HG03135 (cell line): ENCODE data around the gene TIMM22.

Experiments used
- ATAC-seq: cut with Tn5 transposase; IDR thresholded peaks from one replicate; pipeline ENCODE4 v1.9.1; 2021; ENCODE audit warnings: mild to moderate bottlenecking, moderate library complexity; ENCODE audit not compliant: unreplicated experiment

Gene TIMM22

DNA sequence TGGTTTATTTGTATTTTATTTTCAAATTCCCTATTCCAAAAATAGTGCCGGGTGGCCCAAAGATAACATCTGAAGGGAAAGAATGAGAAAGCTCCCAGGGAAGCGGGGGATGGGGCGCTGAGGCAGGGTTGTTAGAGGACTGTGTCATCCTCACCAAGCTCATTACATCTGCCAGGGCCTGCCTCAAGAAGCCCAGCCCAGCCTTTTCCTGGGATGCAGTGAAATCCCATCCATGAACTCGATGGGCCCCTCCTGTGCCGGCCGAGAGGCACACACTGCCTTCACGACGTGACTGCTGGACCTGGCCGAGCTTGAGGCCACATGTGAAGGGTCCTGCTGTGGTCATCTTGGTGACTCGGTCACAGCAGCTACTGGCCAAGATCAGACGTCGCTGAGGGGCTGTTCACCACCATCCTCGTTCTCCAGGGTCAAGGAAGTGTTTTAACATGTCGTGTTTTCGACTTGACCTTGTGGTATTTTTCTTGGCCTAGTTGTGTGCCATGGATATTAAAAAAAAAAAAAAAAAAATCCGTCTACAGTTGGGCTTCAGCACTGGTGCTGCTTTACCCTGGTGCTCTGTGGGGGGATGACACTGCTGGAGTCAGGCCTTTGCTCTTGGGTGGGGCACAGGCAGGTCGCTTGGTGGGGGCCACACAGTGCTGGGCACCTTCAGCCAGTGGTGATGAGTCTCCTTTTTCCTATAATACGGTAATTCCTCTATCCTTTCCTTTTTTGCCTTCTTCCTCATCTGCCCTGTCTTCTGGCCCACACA is 4.9 kb downstream of the TIMM22 start:
- no peak for ATAC-seq

GRCh38 chr17:1002412-1002753 is 5.5 kb downstream of the TIMM22 start:
- ATAC-seq: no peak

DNA sequence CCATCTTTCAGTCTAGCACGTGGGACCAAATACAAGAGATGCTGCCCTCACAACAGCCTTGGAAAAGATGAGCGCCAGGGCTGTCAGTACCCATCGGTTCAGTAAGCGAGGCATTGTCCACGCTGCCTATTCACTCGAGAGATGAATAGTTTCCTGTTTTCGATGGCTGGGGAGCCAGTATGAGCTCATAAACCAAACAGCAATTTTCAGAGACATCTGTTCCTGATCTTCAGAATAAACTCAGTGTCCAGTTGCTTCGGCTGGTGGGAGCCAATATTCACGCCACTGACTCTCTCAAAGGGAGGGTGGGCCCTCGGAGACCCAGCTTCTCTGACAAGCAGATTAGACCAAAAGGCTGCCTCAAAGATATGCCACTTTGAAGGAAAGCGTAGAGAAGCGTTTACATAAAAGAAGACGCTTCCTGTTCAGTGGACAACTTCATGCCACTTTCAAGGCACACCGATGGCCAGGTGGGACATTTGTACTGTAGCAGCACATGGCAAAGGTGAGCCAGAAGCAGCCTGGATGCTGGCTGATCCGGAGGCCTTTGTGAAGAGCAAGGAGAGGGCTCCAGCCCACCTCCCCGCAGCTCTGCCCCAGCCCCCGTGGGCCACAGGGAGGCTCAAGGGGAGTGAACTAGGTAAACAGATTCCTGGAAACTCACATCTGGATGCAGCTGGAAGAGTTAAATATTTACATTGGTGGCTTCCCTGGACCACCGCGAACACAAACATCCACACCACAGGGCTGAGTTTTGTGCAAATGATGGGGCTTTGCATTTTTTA is 6.0 kb downstream of the TIMM22 start:
- ATAC-seq: no peak

- ATAC-seq: no peak
Observed at GRCh38 chr17:1003633-1003971, 6.7 kb downstream of the TIMM22 start.

- ATAC-seq: no peak
Observed at GRCh38 chr17:1003972-1004768, 7.2 kb downstream of the TIMM22 start.

DNA sequence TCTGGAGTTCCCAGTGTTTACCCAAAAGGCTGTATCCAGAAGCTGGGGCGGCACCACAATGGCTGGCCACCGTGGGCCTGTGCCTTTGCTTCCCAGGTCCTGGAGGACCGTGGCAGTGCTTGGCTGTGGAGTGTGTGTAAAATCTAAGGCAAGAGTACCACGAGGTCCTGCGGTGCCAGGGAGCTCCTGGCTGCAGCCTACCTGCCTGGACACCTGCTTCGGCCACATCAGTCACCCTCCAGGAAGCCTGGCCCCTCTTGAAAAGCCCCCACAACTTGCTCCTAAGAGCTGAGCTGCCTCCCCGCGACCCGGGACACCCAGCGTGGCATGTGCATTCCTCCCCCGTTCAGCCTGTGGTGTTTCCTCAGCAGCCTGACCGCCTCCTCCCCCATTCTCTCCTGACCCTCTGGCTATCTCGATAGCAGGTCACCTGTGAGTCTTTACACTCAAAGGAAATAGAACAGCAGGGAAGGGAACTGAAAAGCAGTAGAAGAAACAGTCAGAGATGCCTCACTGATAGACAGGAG is 7.9 kb downstream of the TIMM22 start:
- no peak for ATAC-seq

- ATAC-seq: no peak
Observed at GRCh38 chr17:1005361-1005946, 8.5 kb downstream of the TIMM22 start.

GRCh38 chr17:1006054-1006453 is 9.1 kb downstream of the TIMM22 start:
- no peak for ATAC-seq

DNA sequence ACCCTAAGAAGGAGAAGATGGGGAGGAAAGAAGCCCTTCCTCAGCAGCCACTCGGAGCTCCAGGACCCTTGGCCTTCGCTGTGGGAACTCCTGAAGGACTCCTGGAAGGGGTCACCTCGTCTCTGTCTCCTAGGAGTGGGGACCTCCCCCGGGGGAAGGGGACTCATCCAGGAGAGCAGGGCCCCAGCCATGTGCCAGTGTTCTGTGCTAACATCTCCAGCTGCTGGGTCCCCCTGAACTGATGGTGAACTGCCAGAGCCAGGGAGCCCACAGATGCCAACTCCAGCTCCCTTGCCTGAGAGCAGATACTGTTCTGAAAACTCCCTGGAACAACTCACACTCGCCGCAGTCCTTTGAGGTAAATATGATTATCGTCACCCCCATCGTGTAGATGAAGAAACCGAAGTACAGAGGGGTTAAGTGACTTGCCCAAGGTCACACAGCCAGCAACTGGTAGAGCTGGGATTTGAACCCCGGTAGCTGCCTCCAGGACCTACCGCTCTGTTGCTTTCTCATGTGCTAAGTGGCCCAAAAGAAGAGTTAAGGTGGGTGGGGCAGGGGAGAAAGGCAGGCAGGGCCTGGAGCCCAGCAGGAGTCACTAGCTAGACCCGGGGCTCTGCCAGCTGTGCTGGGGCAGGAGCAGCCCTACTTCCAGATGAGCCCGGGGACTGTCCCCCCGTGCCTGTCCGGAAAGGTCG is 10.5 kb downstream of the TIMM22 start:
- ATAC-seq: no peak

DNA sequence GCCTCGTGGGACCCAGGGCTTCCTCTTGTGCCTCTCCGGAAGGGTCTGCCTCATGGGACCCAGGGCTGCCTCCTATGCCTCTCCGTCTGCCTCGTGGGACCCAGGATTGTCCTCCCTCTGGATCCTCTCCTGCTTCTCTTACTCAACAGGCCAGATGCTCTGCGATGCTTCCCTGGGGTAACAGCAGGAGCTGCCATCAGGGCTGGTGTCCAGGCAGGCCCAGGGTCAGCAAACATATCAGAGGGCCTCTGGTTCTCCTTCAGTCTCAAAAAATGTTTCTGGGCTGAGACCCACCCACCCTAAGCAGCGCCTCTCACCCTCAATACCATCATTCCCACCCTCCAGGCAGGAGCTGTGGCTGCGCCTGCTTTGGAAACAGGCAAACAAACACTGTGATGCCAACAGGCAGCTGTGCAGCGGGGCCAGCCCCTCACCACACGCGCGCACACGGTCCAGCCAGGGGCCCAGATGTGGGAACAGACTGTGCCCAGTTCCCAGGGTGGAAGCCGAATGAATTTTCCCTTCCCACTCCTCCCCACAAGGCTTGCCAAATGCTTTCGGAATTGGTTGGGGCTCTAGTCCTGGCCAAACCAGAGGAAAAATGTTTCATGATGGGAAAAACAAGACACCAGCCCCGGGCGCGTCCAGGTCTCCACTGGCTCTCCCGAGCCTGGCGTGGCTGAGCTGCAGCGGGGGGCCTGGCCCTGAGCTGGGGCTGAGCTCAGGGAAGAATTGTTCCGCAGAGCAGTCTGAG is 11.3 kb downstream of the TIMM22 start:
- no peak for ATAC-seq

- no peak for ATAC-seq
Observed at GRCh38 chr17:1009229-1010085, 12.5 kb downstream of the TIMM22 start.

DNA sequence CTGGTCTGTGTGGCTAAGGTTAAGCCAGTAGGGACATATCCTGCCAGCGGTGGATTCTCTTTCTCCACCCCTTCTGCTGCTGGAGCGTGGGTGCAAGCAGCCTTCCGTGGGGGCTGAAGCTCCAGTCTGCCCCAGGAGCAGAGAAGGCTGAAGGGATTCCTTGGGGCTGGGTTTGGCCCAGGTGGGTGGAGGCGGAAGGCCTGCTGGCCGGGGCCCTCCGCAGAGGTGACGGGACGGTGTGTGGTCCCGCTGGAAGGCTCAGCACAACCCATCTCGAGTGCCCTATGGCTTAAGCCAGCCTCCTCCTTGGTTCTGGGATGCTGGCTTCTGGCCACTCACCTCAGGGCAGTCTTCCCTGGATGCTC is 13.1 kb downstream of the TIMM22 start:
- ATAC-seq: no peak

GRCh38 chr17:1010586-1010985 is 13.7 kb downstream of the TIMM22 start:
- ATAC-seq: no peak

GRCh38 chr17:1011138-1011537 is 14.2 kb downstream of the TIMM22 start:
- no peak for ATAC-seq

DNA sequence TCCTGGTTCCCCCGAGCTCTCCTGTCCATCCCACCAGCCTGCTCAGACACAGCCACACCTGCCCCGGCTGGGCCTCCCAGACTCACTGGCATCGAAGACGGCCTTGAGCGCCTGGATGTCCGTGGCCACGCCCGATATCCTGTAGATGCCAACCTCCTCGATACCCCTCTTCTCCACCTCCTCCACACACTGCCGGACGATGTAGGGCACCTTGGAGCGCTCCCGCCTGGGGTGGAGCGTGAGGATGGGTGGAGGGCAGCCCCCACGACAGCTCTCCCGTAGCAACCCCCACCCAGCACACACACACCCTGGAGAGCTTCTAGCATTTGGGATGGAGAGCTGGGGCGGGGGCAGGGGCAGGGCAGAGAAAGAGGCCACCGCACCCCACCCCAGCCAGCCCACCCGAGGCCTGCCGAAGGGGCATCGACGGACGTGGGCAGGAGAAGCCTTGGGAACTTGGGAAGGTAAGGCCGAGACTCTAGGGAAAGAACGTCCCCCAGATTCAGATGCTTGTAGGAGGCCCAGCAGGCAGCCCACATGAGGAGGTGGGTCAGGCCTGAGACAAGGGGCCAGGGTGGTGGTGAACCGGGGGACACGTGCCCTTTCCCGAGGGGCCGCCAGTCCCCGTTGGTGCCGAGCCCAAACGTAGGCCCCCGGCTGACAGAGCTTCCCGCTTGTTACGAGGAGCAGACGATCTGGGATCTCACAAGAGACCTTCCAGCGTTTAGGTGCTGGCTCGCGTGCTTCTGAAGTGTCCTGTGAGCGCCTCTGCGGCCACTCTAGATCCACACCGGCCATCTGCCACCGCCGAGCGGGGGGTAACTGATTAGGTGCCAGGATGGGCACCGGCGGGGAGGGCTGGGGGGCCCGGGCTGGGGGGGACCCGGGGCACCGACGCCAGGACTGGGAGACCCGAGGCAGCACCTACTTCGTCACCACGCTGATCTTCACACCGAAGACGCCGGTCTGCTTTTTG is 15.1 kb downstream of the TIMM22 start:
- no peak for ATAC-seq

DNA sequence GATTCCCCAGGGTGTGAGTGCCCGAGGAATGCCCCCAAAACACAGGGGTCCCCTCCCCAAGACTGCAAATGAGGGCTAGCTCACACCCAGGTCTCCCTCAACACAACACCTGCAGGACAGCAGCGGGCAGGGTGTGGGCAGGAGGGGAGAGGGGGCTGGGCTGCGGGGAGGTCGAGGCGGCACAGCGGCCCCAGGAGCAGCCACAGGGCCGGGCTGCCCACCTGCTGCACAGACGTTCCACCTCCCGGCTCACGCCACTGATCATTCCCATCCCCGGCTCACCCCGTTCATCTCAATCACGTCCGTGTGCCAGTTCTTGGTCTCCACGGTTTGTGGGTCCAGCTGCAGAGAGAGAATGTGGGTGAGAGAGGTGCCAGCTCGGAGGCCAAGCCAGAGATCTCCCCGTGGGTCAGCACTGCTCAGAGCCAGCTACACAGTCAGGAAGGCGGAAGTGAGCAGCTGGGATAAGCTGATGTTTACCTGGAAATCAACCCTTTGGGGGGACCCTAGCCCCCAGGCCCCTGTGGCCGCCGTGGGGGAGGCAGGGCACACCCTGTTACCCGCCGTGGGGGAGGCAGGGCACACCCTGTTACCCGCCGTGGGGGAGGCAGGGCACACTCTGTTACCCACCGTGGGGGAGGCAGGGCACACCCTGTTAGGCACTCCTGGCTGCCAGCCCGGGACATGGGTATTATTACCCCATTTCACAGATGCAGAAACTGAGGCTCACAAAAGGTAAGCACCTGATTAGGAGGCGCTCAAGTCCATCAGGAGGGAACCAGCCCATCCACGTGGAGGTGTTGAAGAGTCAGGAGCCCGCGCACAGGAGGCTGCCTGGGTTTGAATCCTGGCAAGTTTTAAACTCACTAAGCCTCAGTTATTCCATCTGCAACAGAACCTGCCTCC is 16.1 kb downstream of the TIMM22 start:
- no peak for ATAC-seq

DNA sequence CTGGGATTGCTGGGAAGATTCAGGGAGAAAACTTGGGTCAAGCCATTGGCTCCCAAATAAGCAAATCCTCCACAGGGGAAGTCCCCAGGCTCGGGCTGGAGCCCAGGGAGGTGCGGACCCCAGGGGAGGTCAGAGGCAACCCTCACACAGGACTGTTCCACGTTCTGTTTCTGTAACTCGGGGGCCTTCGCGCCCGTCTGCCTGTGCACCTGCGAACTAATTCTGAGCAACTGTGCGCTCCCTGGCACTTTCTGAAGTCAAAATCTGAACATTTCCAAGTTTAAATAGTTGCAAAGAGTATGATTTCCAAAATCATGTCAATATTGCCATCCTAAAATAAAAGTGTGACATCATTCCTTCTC is 16.8 kb downstream of the TIMM22 start:
- ATAC-seq: no peak
